Measurements from ENCODE around the gene DUOXA1. TPM values are rescaled to one million over a fixed set of nuclear protein-coding genes. Genes with fewer than 3 reads are reported as not detected.

The DUOXA1 gene
- total and polyA plus RNA-seq, 2 experiments from 2014 or later = not detected

- TF ChIP-seq EZH2phosphoT487 (IDR thresholded peaks at IDR 0.05; ENCODE audit: unreplicated experiment) = no peak
- H3K4me1 Mint-ChIP-seq = peaks cover 5% of the 10 kb centered on the region; the same call in 1 of the 3 replicates
- Histone ChIP-seq H3K36me3 (ENCODE audit: insufficient read depth) (no peaks in the 10 kb centered on the region), H3F3A (replicated peaks; ENCODE audit: low read depth) (no peaks in the 10 kb centered on the region), H3K79me2 (replicated peaks; ENCODE audit: insufficient read depth) (no peaks in the 10 kb centered on the region), H3K9me2 (ENCODE audit: insufficient read depth) (no peaks in the 10 kb centered on the region), H3K4me3 (no peak overlapping the region), H3K27me3 (ENCODE audit: insufficient read depth) (no peaks in the 10 kb centered on the region), H3K4me1 (ENCODE audit: insufficient read depth) (no peaks in the 10 kb centered on the region), H4K20me1 (replicated peaks; ENCODE audit: insufficient read depth) (no peaks in the 10 kb centered on the region), H2AFZ (no peak overlapping the region), H3K27ac (ENCODE audit: low read depth) (no peak overlapping the region), H3K4me2 (no peak overlapping the region)
- ATAC-seq = no peak
- no peaks in the 10 kb centered on the region for H3K9me3 Mint-ChIP-seq
- no peak for DNase-seq (ENCODE audit: low spot score)
- no peak overlapping the region for H3K27ac Mint-ChIP-seq
- H3K27me3 Mint-ChIP-seq (ENCODE audit: insufficient read depth, low read depth, poor library complexity) = peaks cover 2% of the 10 kb centered on the region
- no peaks in the 10 kb centered on the region for H3K36me3 Mint-ChIP-seq (ENCODE audit: low read depth)
- no peak overlapping the region for H3K4me3 Mint-ChIP-seq
Measured at GRCh38 chr15:45150997-45151396, 21.3 kb upstream of the DUOXA1 start.

GRCh38 chr15:45150481-45150880 is 20.8 kb upstream of the DUOXA1 start:
- Histone ChIP-seq H3K27ac (ENCODE audit: low read depth) (no peak overlapping the region), H3K27me3 (ENCODE audit: insufficient read depth) (no peaks in the 10 kb centered on the region), H3K36me3 (ENCODE audit: insufficient read depth) (no peaks in the 10 kb centered on the region), H2AFZ (no peak overlapping the region), H3K79me2 (replicated peaks; ENCODE audit: insufficient read depth) (no peaks in the 10 kb centered on the region), H3K4me3 (no peak overlapping the region), H3F3A (replicated peaks; ENCODE audit: low read depth) (no peaks in the 10 kb centered on the region), H3K4me2 (no peak overlapping the region), H3K9me2 (ENCODE audit: insufficient read depth) (no peaks in the 10 kb centered on the region), H3K4me1 (ENCODE audit: insufficient read depth) (no peaks in the 10 kb centered on the region), H4K20me1 (replicated peaks; ENCODE audit: insufficient read depth) (no peaks in the 10 kb centered on the region)
- Mint-ChIP-seq H3K4me1 (peaks cover 5% of the 10 kb centered on the region; the same call in 1 of the 3 replicates), H3K9me3 (no peaks in the 10 kb centered on the region), H3K27ac (no peak overlapping the region), H3K4me3 (no peak overlapping the region), H3K36me3 (ENCODE audit: low read depth) (no peaks in the 10 kb centered on the region), H3K27me3 (ENCODE audit: insufficient read depth, low read depth, poor library complexity) (peaks cover 2% of the 10 kb centered on the region)
- ATAC-seq (no peak), DNase-seq (ENCODE audit: low spot score) (no peak)
- TF ChIP-seq CREB1 (CRISPR knock-in tag; IDR thresholded peaks at IDR 0.05; ENCODE audit: low read depth) (no peak), ZNF331 (CRISPR knock-in tag; IDR thresholded peaks at IDR 0.05; ENCODE audit: low read depth) (no peak), EZH2phosphoT487 (IDR thresholded peaks at IDR 0.05; ENCODE audit: unreplicated experiment) (no peak), STAT1 (IDR thresholded peaks at IDR 0.05; ENCODE audit: unreplicated experiment) (no peak), ZNF114 (CRISPR knock-in tag; IDR thresholded peaks at IDR 0.05) (no peak), EZH2 (IDR thresholded peaks at IDR 0.05; ENCODE audit: low read depth, unreplicated experiment) (no peak), JUNB (IDR thresholded peaks at IDR 0.05; ENCODE audit: unreplicated experiment) (no peak), ETS1 (IDR thresholded peaks at IDR 0.05) (no peak), ZNF462 (CRISPR knock-in tag; IDR thresholded peaks at IDR 0.05) (no peak), CTCF (conservative IDR thresholded peaks at IDR 0.05; ENCODE audit: low read depth in 2 of 2) (no peak), NANOG (IDR thresholded peaks at IDR 0.05; ENCODE audit: borderline replicate concordance) (no peak), POLR2AphosphoS5 (IDR thresholded peaks at IDR 0.05; ENCODE audit: low read depth) (no peak)
